B cell (primary cell): ENCODE measurements around the gene SETBP1. TPM values are rescaled to one million over a fixed set of nuclear protein-coding genes. Genes with fewer than 3 reads are reported as not detected.

ENCODE experiments used
- ATAC-seq: fragments of 200-7000 bp; cut with Tn5 transposase; one replicate; pipeline ENCODE4 v1.10.0; 2021; ENCODE audit warnings: low read depth, mild to moderate bottlenecking, moderate number of reproducible peaks, moderate library complexity
- CTCF ChIA-PET: fragments of 350-600 bp; sonication (Branson Sonifier 250); formaldehyde crosslinking; loops from one replicate; lab custom pipeline; 2021; ENCODE audit warnings: antibody characterized with exemption, inconsistent platforms; lab: Charles Lee
- POLR2A ChIA-PET: fragments of 350-600 bp; sonication (Branson Sonifier 250); formaldehyde crosslinking; loops from one replicate; lab custom pipeline; 2021; ENCODE audit warnings: antibody characterized with exemption; lab: Charles Lee
- DNase-seq: peaks from one replicate; pipeline ENCODE4 v3.0.0; 2013
- H2AFZ ChIP-seq: 2 replicates; pipeline ENCODE4 v1.6.1; 2012; ENCODE audit warnings: mild to moderate bottlenecking, low read depth, low read length; ENCODE audit not compliant: insufficient read depth, poor library complexity, severe bottlenecking
- H3K27ac ChIP-seq, 2 donors: 1 replicate in 1 of 2; 2 replicates in 1 of 2; pipeline ENCODE4 v1.5.1; 2012 to 2013; ENCODE audit warnings: low read length in 2 of 2, mild to moderate bottlenecking in 2 of 2, moderate library complexity in 1 of 2
- H3K27me3 ChIP-seq, 4 experiments: fragments of 200-600 bp in 1 of 4; sonication (generic) in 1 of 4; replicated peaks in 1 of 4; 1 replicate in 2 of 4; 2 replicates in 2 of 4; pipeline versions ENCODE4 v1.6.1 to v1.7.0; 2013 to 2016; ENCODE audit warnings: low read length in 3 of 4, mild to moderate bottlenecking in 2 of 4, mixed read lengths in 1 of 4, moderate library complexity in 1 of 4; ENCODE audit not compliant: insufficient read depth in 4 of 4, control insufficient read depth in 3 of 4; ENCODE audit errors: control extremely low read depth in 1 of 4
- H3K36me3 ChIP-seq, 2 experiments: replicated peaks in 1 of 2; 1 replicate in 1 of 2; 2 replicates in 1 of 2; pipeline versions ENCODE4 v1.6.1 to v1.7.1; 2013; ENCODE audit warnings: low read length in 1 of 2; ENCODE audit not compliant: insufficient read depth in 2 of 2, control insufficient read depth in 1 of 2; ENCODE audit errors: control extremely low read depth in 1 of 2, extremely low read depth in 1 of 2
- H3K4me1 ChIP-seq, 2 donors: fragments of 200-600 bp in 1 of 2; sonication (generic) in 1 of 2; 1 replicate in 1 of 2; 2 replicates in 1 of 2; pipeline versions ENCODE4 v1.5.1 to v1.6.1; 2013 to 2017; ENCODE audit warnings: low read length in 2 of 2; ENCODE audit not compliant: control insufficient read depth in 2 of 2, insufficient read depth in 2 of 2
- H3K4me2 ChIP-seq: replicated peaks from 2 replicates; pipeline ENCODE3; 2012; ENCODE audit warnings: mild to moderate bottlenecking, low read depth, low read length; ENCODE audit not compliant: poor library complexity, severe bottlenecking
- H3K4me3 ChIP-seq, 5 experiments: fragments of 200-600 bp in 1 of 5; sonication (generic) in 1 of 5; 1 replicate in 3 of 5; 2 replicates in 2 of 5; pipeline versions ENCODE4 v1.5.1 to v1.7.0; 2011 to 2016; ENCODE audit warnings: low read length in 4 of 5, mild to moderate bottlenecking in 4 of 5, low read depth in 2 of 5, control low read depth in 1 of 5, moderate library complexity in 1 of 5; ENCODE audit not compliant: insufficient read depth in 1 of 5; ENCODE audit errors: control extremely low read depth in 1 of 5, extremely low read depth in 1 of 5
- H3K79me2 ChIP-seq: fragments of 200-600 bp; sonication (generic); one replicate; pipeline ENCODE4 v1.6.0; 2016; ENCODE audit warnings: low read length; ENCODE audit not compliant: control insufficient read depth, insufficient read depth
- H3K9ac ChIP-seq: fragments of 200-600 bp; sonication (generic); 2 replicates; pipeline ENCODE4 v1.6.1; 2017; ENCODE audit warnings: mild to moderate bottlenecking, low read length, moderate library complexity
- H3K9me3 ChIP-seq, 3 donors: one replicate each; pipeline versions ENCODE4 v1.6.1 to v1.7.1; 2013; ENCODE audit warnings: low read length in 2 of 3; ENCODE audit not compliant: control insufficient read depth in 2 of 3, insufficient read depth in 1 of 3; ENCODE audit errors: control extremely low read depth in 1 of 3
- H4K20me1 ChIP-seq: 2 replicates; pipeline ENCODE4 v1.6.0; 2012; ENCODE audit warnings: mild to moderate bottlenecking, low read length; ENCODE audit not compliant: insufficient read depth, control insufficient read depth, poor library complexity, severe bottlenecking
- H3K27ac Mint-ChIP-seq: one replicate; pipeline ENCODE4 v1.8.0; 2021; ENCODE audit warnings: mixed read lengths
- H3K27me3 Mint-ChIP-seq: one replicate; pipeline ENCODE4 v1.8.0; 2021; ENCODE audit warnings: mixed read lengths
- H3K4me1 Mint-ChIP-seq: one replicate; pipeline ENCODE4 v1.8.0; 2021; ENCODE audit warnings: mixed read lengths
- H3K4me3 Mint-ChIP-seq: one replicate; pipeline ENCODE4 v1.8.0; 2021; ENCODE audit warnings: mixed read lengths
- H3K9me3 Mint-ChIP-seq: one replicate; pipeline ENCODE4 v1.8.0; 2022; ENCODE audit warnings: mixed read lengths; ENCODE audit not compliant: insufficient read depth
- CTCF ChIP-seq: fragments of 200-600 bp; IDR thresholded peaks from one replicate; pipeline ENCODE4 v1.8.0; 2022; ENCODE audit warnings: antibody characterized with exemption, mild to moderate bottlenecking
- EZH2 ChIP-seq: IDR thresholded peaks from 2 replicates; pipeline ENCODE4 v1.6.1; 2012; ENCODE audit warnings: borderline replicate concordance, low read depth, mild to moderate bottlenecking, moderate library complexity, low read length; ENCODE audit not compliant: insufficient read depth, poor library complexity, severe bottlenecking
- WGBS: methylation state at CpG from one replicate; pipeline ENCODE4 v1.1.5; 2013; ENCODE audit warnings: missing lambda C conversion rate; ENCODE audit not compliant: insufficient coverage; 5-methylcytosine and 5-hydroxymethylcytosine counted together
- intact Hi-C: fragments of 100-400 bp; cut with micrococcal nuclease; formaldehyde crosslinking; loops from one replicate; pipeline ENCODE4 v1.10.0; 2022
- polyA plus RNA-seq: library from polyadenylated mRNA; depleted of rRNA; stranded (reverse); fragments of >200 nt; gene quantifications from 2 replicates; pipeline ENCODE4 v1.2.3, GENCODE V29; 2012
- total RNA-seq, 2 donors: library from RNA; stranded (reverse); fragments of 120-200 nt in 1 of 2; gene quantifications; 1 replicate in 1 of 2; 2 replicates in 1 of 2; pipeline versions ENCODE4 v1.2.3 to v1.2.4, GENCODE V29; 2013 to 2022

SETBP1 gene
- total and polyA plus RNA-seq, 2 donors (not counting 1 experiment from before 2014, with no cell fraction given) = 15.1 to 129 TPM

- no peaks in the 10 kb centered on the region for H3K79me2 ChIP-seq
- peak; percentile 80 for DNase-seq
- no peaks in the 10 kb centered on the region for H4K20me1 ChIP-seq
- intact Hi-C loops = loop anchor here (2.0 kb wide), 1 partner anchor 428 kb away; no protein-coding TSS in a partner anchor
- Mint-ChIP-seq H3K4me3 (peak overlapping the region; percentile 59), H3K9me3 (no peaks in the 10 kb centered on the region), H3K4me1 (peaks cover 53% of the 10 kb centered on the region), H3K27me3 (no peaks in the 10 kb centered on the region), H3K27ac (peak overlapping the region; percentile 83)
- POLR2A ChIA-PET = interaction anchor here (0.5 to 1.2 kb wide), 3 partner anchors 25 to 812 kb away, joined by 3 to 4 read pairs (median 3); no protein-coding TSS in a partner anchor
- H3K4me1 ChIP-seq = peaks cover 67 to 68% of the 10 kb centered on the region in 2 donors
- peak overlapping the region in 2 of 5 experiments; percentile 8 to 30 for H3K4me3 ChIP-seq
- no peaks in the 10 kb centered on the region for H3K27me3 ChIP-seq
- peak; percentile 56 for ATAC-seq
- peak overlapping the region; percentile 70 for H3K4me2 ChIP-seq
- H3K9ac ChIP-seq = peak overlapping the region; percentile 36
- TF ChIP-seq CTCF (no peak), EZH2 (no peak)
- H3K9me3 ChIP-seq = no peaks in the 10 kb centered on the region
- H2AFZ ChIP-seq = peak overlapping the region; percentile 62
- 0% methylated on average over 1 of the region's 2 CpGs for WGBS
- CTCF ChIA-PET = interaction anchor here (1.0 to 2.1 kb wide), 6 partner anchors 9 to 527 kb away, joined by 3 to 9 read pairs (median 3); no protein-coding TSS in a partner anchor
- H3K27ac ChIP-seq = peak overlapping the region; percentile 89 to 93
- H3K36me3 ChIP-seq = no peaks in the 10 kb centered on the region
These were observed 425.7 kb downstream of the SETBP1 start for GRCh38 chr18:45106331-45106774.

GRCh38 chr18:45107425-45107824 is 426.7 kb downstream of the SETBP1 start:
- H3K27me3 Mint-ChIP-seq = no peaks in the 10 kb centered on the region
- Histone ChIP-seq H2AFZ (no peak overlapping the region), H4K20me1 (no peaks in the 10 kb centered on the region), H3K4me2 (peak overlapping the region; percentile 70), H3K4me3 (no peak overlapping the region), H3K27ac (peak overlapping the region; percentile 89 to 93), H3K79me2 (no peaks in the 10 kb centered on the region), H3K27me3 (no peaks in the 10 kb centered on the region), H3K9me3 (no peaks in the 10 kb centered on the region), H3K36me3 (no peaks in the 10 kb centered on the region), H3K4me1 (peaks cover 56 to 58% of the 10 kb centered on the region in 2 donors), H3K9ac (no peak overlapping the region)
- ATAC-seq = no peak
- no peaks in the 10 kb centered on the region for H3K9me3 Mint-ChIP-seq
- H3K4me1 Mint-ChIP-seq = peaks cover 43% of the 10 kb centered on the region
- H3K27ac Mint-ChIP-seq = no peak overlapping the region
- ChIA-PET CTCF (interaction anchor here (1.0 to 2.1 kb wide), 3 partner anchors 105 to 528 kb away, joined by 3 to 9 read pairs (median 3); no protein-coding TSS in a partner anchor), POLR2A (no interaction called here)
- TF ChIP-seq EZH2 = no peak
- TF ChIP-seq CTCF = no peak
- WGBS = 100% methylated on average over 1 of the region's 1 CpG
- DNase-seq = no peak
- no peak overlapping the region for H3K4me3 Mint-ChIP-seq
- intact Hi-C loops = loop anchor here (2.0 kb wide), 1 partner anchor 429 kb away; no protein-coding TSS in a partner anchor
